HepG2 (cell line): ENCODE measurements around the gene PMEL. TPM values are rescaled to one million over a fixed set of nuclear protein-coding genes. Genes with fewer than 3 reads are reported as not detected.

ENCODE experiments used
- AGO2 ChIP-seq: fragments of 200-400 bp; formaldehyde crosslinking; optimal IDR thresholded peaks from 2 replicates; pipeline ENCODE3; 2017; ENCODE audit warnings: mild to moderate bottlenecking, low read depth, low read length, moderate library complexity
- ATAD3A ChIP-seq: sonication (generic); formaldehyde crosslinking; IDR thresholded peaks from 2 replicates; pipeline ENCODE4 v1.4.0; 2020; ENCODE audit warnings: missing genetic modification reagents
- DZIP1 ChIP-seq: sonication (generic); formaldehyde crosslinking; IDR thresholded peaks from 2 replicates; pipeline ENCODE4 v1.5.0; 2020; ENCODE audit warnings: mild to moderate bottlenecking, missing genetic modification reagents
- FOXA3 ChIP-seq: IDR thresholded peaks from 2 replicates; pipeline ENCODE4 v1.6.1; 2016; ENCODE audit warnings: missing genetic modification reagents, missing compliant biosample characterization
- HMG20B ChIP-seq: conservative IDR thresholded peaks from 2 replicates; pipeline ENCODE4 v1.6.1; 2016; ENCODE audit warnings: missing genetic modification reagents, missing compliant biosample characterization
- HNF4G ChIP-seq, 2 experiments: sonication (generic) in 1 of 2; formaldehyde crosslinking in 1 of 2; IDR thresholded peaks; 2 replicates each; pipeline versions ENCODE4 v1.4.0 to v1.6.1; 2011 to 2020; ENCODE audit warnings: borderline replicate concordance in 2 of 2, low read depth in 2 of 2, mild to moderate bottlenecking in 2 of 2, low read length in 1 of 2, missing genetic modification reagents in 1 of 2, moderate library complexity in 1 of 2
- IKZF5 ChIP-seq: IDR thresholded peaks from 2 replicates; pipeline ENCODE4 v1.6.1; 2018; ENCODE audit warnings: missing genetic modification reagents, mild to moderate bottlenecking, missing compliant biosample characterization
- MAFG ChIP-seq: sonication (generic); formaldehyde crosslinking; IDR thresholded peaks from 2 replicates; pipeline ENCODE4 v1.5.1; 2020; ENCODE audit warnings: mild to moderate bottlenecking, missing genetic modification reagents
- MIXL1 ChIP-seq: IDR thresholded peaks from 2 replicates; pipeline ENCODE4 v1.6.1; 2016
- PHF8 ChIP-seq: sonication (generic); formaldehyde crosslinking; IDR thresholded peaks from 2 replicates; pipeline ENCODE4 v1.5.0; 2020; ENCODE audit warnings: missing genetic modification reagents
- RORA ChIP-seq: sonication (generic); formaldehyde crosslinking; IDR thresholded peaks from 2 replicates; pipeline ENCODE4 v1.5.0; 2020; ENCODE audit warnings: mild to moderate bottlenecking, missing genetic modification reagents, moderate library complexity
- SMAD9 ChIP-seq: sonication (generic); formaldehyde crosslinking; IDR thresholded peaks from 2 replicates; pipeline ENCODE4 v1.5.1; 2020; ENCODE audit warnings: mild to moderate bottlenecking, missing genetic modification reagents
- SYNCRIP ChIP-seq: fragments of 200-400 bp; formaldehyde crosslinking; IDR thresholded peaks from 2 replicates; pipeline ENCODE4 v1.6.1; 2018; ENCODE audit warnings: mild to moderate bottlenecking, low read depth, low read length; ENCODE audit not compliant: insufficient read depth
- THAP8 ChIP-seq: sonication (generic); formaldehyde crosslinking; IDR thresholded peaks from 2 replicates; pipeline ENCODE4 v1.5.1; 2020; ENCODE audit warnings: missing genetic modification reagents, mild to moderate bottlenecking, borderline replicate concordance
- ZIK1 ChIP-seq: sonication (generic); formaldehyde crosslinking; IDR thresholded peaks from 2 replicates; pipeline ENCODE4 v1.5.0; 2020; ENCODE audit warnings: mild to moderate bottlenecking, low read depth, missing genetic modification reagents, borderline replicate concordance
- ZNF143 ChIP-seq: sonication (generic); formaldehyde crosslinking; IDR thresholded peaks from 2 replicates; pipeline ENCODE4 v1.4.0; 2020; ENCODE audit warnings: missing genetic modification reagents
- ZNF230 ChIP-seq: sonication (generic); formaldehyde crosslinking; IDR thresholded peaks from 2 replicates; pipeline ENCODE4 v1.4.0; 2020; ENCODE audit warnings: mild to moderate bottlenecking, missing genetic modification reagents
- ZNF263 ChIP-seq: sonication (generic); formaldehyde crosslinking; IDR thresholded peaks from 2 replicates; pipeline ENCODE4 v1.4.0; 2020; ENCODE audit warnings: missing genetic modification reagents
- ZNF276 ChIP-seq: sonication (generic); formaldehyde crosslinking; IDR thresholded peaks from 2 replicates; pipeline ENCODE4 v1.4.0; 2020; ENCODE audit warnings: mild to moderate bottlenecking, low read depth, missing genetic modification reagents
- ZNF446 ChIP-seq: sonication (generic); formaldehyde crosslinking; IDR thresholded peaks from 2 replicates; pipeline ENCODE4 v1.5.0; 2020; ENCODE audit warnings: mild to moderate bottlenecking, missing genetic modification reagents
- ZNF580 ChIP-seq: IDR thresholded peaks from 2 replicates; pipeline ENCODE4 v1.6.1; 2016; ENCODE audit warnings: low read depth, borderline replicate concordance
- ZSCAN29 ChIP-seq: sonication (generic); formaldehyde crosslinking; conservative IDR thresholded peaks from 2 replicates; pipeline ENCODE4 v1.4.0; 2020; ENCODE audit warnings: mild to moderate bottlenecking, missing genetic modification reagents
- polyA plus RNA-seq, 8 experiments: library from polyadenylated mRNA; depleted of rRNA in 3 of 8; stranded (reverse) in 7 of 8; unstranded in 1 of 8; fragments of >200 nt; fragmentation: Illumina TruSeq in 4 of 8; extraction: Trizol in 4 of 8; gene quantifications; 2 replicates each; pipeline versions ENCODE4 v1.2.1 to v1.2.3, GENCODE V29; 2011 to 2016; ENCODE audit warnings: low read depth in 4 of 8, missing spikeins in 1 of 8, mixed read lengths in 1 of 8; ENCODE audit not compliant: insufficient read depth in 1 of 8
- total RNA-seq, 5 experiments: library from RNA; depleted of rRNA; stranded (reverse); fragments of >200 nt; fragmentation: Illumina TruSeq; extraction: Trizol; gene quantifications; 2 replicates each; pipeline ENCODE4 v1.2.3, GENCODE V29; 2016; ENCODE audit warnings: low read depth in 1 of 5

Gene PMEL
- total and polyA plus RNA-seq, 2 of the 13 experiments (the other 11 are each of a cell fraction or from before 2014, with no cell fraction given) = 0.49 to 3.3 TPM

GRCh38 chr12:55996715-55997534 is 31.1 kb upstream of the PMEL start, which contains the start of gene SUOX (continued):
- peak; percentile 38; the same call in 1 of the 2 replicates for TF ChIP-seq DZIP1 (CRISPR knock-in tag)
- no peak for TF ChIP-seq ZNF446 (CRISPR knock-in tag)
- 0 out of 2 replicates have a peak, but pooled peaks have one; percentile 22 for TF ChIP-seq ZNF263 (CRISPR knock-in tag)
- peak; percentile 35; the same call in 1 of the 2 replicates for TF ChIP-seq PHF8 (CRISPR knock-in tag)
- TF ChIP-seq ZSCAN29 (CRISPR knock-in tag) = no peak
- TF ChIP-seq AGO2 = peak; percentile 80
- TF ChIP-seq RORA (CRISPR knock-in tag) = no peak
- TF ChIP-seq ZIK1 = 0 out of 2 replicates have a peak, but pooled peaks have one; percentile 42
- peak; percentile 3; the same call in 1 of the 2 replicates for TF ChIP-seq SMAD9
- 0 out of 2 replicates have a peak, but pooled peaks have one; percentile 65 for TF ChIP-seq ZNF230
- peak; percentile 51; the same call in 1 of the 2 replicates for TF ChIP-seq ZNF580 (CRISPR knock-in tag)
- peak; percentile 57; the same call in 1 of the 2 replicates for TF ChIP-seq IKZF5 (CRISPR knock-in tag)
- TF ChIP-seq THAP8 (CRISPR knock-in tag) = no peak
- no peak for TF ChIP-seq SYNCRIP
- peak; percentile 81 for TF ChIP-seq HNF4G (IDR thresholded peaks at IDR 0.05; ENCODE audit: borderline replicate concordance, low read depth, low read length)
- peak; percentile 28; the same call in 1 of the 2 replicates for TF ChIP-seq HNF4G (CRISPR knock-in tag; IDR thresholded peaks at IDR 0.05; ENCODE audit: borderline replicate concordance, low read depth)
- no peak for TF ChIP-seq ATAD3A
- peak; percentile 58; the same call in 1 of the 2 replicates for TF ChIP-seq MIXL1
- no peak for TF ChIP-seq MAFG (CRISPR knock-in tag)
- TF ChIP-seq HMG20B (CRISPR knock-in tag) = no peak
- peak; percentile 6; the same call in 1 of the 2 replicates for TF ChIP-seq ZNF276 (CRISPR knock-in tag)
- peak; percentile 70 for TF ChIP-seq ZNF143
- peak; percentile 43 for TF ChIP-seq FOXA3 (CRISPR knock-in tag)
